GM12891 (cell line): Measurements from ENCODE around the gene XCL1.

Experiments used
- DNase-seq: peaks from one replicate; pipeline ENCODE4 v3.0.0; 2011; ENCODE audit warnings: low spot score; ENCODE audit not compliant: insufficient read length
- FAIRE-seq: peaks from 2 replicates; lab custom pipeline; 2011; peaks lifted over from hg19 to GRCh38; lab: Jason Lieb, UNC
- PAX5 ChIP-seq: IDR thresholded peaks from 2 replicates; pipeline ENCODE4 v1.6.1; 2011; ENCODE audit warnings: low read length, moderate library complexity, mild to moderate bottlenecking; ENCODE audit not compliant: insufficient read depth, severe bottlenecking
- POLR2A ChIP-seq: IDR thresholded peaks from 2 replicates; pipeline ENCODE4 v1.6.1; 2011; ENCODE audit warnings: low read depth, low read length, control low read depth
- POLR2AphosphoS5 ChIP-seq: IDR thresholded peaks from 2 replicates; pipeline ENCODE4 v1.6.1; 2011; ENCODE audit warnings: low read depth, low read length, control low read depth
- POU2F2 ChIP-seq: IDR thresholded peaks from 2 replicates; pipeline ENCODE4 v1.6.1; 2011; ENCODE audit warnings: low read depth, mild to moderate bottlenecking, control low read depth, low read length, moderate library complexity
- SPI1 ChIP-seq: IDR thresholded peaks from 2 replicates; pipeline ENCODE4 v1.6.1; 2011; ENCODE audit warnings: low read depth, low read length, control low read depth
- TAF1 ChIP-seq: IDR thresholded peaks from 2 replicates; pipeline ENCODE4 v1.6.1; 2011; ENCODE audit warnings: low read depth, low read length, control low read depth

Gene XCL1

DNA sequence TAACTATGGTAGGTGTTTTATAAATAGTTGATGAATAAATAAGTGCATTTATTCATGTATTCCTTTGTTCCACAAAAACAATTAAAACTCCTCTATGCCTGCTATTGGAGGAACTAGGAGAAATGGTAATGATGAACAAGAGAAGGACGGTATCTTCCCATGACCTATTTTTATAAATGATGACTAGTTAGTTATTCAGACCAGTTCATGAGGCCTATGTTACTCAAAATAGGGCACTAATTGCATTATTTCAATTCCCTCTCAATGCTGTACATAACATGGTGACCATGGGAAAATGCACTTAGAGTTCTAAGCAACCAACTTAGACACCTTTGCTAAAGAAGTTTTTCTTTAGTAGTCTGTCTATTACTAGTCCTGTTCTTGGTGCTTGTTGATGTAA, 53.1 kb downstream of the XCL1 start:
- TF ChIP-seq POU2F2 (no peak), SPI1 (no peak), PAX5 (no peak), POLR2AphosphoS5 (no peak), TAF1 (no peak), POLR2A (no peak)
- no peak for DNase-seq
- no peak for FAIRE-seq
